ENCODE data around the gene PRMT6.

DNA sequence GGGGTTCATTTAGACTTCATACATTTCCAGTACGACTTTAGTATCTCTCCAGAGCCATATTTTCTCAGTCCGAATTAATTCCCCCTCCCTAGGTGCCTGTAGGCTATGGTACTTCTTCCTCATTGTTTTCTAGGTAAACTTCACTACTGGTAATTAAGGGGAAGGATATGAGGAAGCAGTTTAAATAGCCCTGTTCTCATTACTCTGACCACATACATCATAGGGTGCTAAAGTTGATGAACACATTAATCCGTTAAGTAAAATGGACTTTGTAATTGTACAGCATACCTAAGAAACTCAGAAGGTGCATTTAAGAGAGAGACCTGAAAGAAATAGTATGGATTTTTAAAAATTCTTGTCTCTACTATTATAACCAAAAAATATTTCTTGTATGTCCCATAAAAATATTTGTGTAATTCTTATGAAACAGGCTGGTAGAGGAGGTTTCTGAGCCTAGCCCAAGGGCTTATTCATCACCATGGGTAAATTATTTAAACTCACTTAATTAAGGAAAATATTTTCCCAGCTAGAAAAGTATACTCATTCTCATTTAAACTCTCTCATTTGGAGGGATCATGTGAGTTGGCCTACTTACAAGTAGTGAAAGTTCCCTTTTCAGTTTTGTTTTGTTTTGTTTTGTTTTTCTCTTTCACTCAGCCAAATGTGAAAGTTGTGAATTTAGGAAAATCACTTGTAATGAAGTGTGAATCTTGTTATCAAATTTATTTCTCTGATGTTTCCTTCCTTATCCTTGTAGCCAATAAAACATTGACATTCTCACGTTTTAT is 2.0 kb downstream of the PRMT6 start:
- TF ChIP-seq, protein P1, sequence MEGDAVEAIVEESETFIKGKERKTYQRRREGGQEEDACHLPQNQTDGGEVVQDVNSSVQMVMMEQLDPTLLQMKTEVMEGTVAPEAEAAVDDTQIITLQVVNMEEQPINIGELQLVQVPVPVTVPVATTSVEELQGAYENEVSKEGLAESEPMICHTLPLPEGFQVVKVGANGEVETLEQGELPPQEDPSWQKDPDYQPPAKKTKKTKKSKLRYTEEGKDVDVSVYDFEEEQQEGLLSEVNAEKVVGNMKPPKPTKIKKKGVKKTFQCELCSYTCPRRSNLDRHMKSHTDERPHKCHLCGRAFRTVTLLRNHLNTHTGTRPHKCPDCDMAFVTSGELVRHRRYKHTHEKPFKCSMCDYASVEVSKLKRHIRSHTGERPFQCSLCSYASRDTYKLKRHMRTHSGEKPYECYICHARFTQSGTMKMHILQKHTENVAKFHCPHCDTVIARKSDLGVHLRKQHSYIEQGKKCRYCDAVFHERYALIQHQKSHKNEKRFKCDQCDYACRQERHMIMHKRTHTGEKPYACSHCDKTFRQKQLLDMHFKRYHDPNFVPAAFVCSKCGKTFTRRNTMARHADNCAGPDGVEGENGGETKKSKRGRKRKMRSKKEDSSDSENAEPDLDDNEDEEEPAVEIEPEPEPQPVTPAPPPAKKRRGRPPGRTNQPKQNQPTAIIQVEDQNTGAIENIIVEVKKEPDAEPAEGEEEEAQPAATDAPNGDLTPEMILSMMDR (IDR thresholded peaks at IDR 0.05 in 2 of 3, conservative IDR thresholded peaks at IDR 0.05 in 1 of 3; ENCODE audit: borderline replicate concordance in 1 of 3, insufficient read depth in 1 of 3, low read depth in 2 of 3, low read length in 2 of 3): no peak
- no peak for TF ChIP-seq RAD21 (IDR thresholded peaks at IDR 0.05; ENCODE audit: low read depth)
- no peak for TF ChIP-seq EZH2 (IDR thresholded peaks at IDR 0.05)
- no peak for TF ChIP-seq POLR2AphosphoS5 (IDR thresholded peaks at IDR 0.05; ENCODE audit: low read depth, low read length)
- no peak for TF ChIP-seq POLR2A (IDR thresholded peaks at IDR 0.05; ENCODE audit: borderline replicate concordance, extremely low read depth, insufficient read depth, insufficient read length)
- no peak for TF ChIP-seq EGR1 (IDR thresholded peaks at IDR 0.05; ENCODE audit: low read depth)
- no peak for TF ChIP-seq SP1 (IDR thresholded peaks at IDR 0.05; ENCODE audit: low read depth)
- no peak for TF ChIP-seq EZH2phosphoT487 (IDR thresholded peaks at IDR 0.05; ENCODE audit: borderline replicate concordance)
- TF ChIP-seq ZFX (IDR thresholded peaks at IDR 0.05): no peak
- no peak for TF ChIP-seq CBX3 (IDR thresholded peaks at IDR 0.05; ENCODE audit: low read depth)

All from HCT116 (cell line).